Measurements from ENCODE around the gene EGFL7. TPM values are rescaled to one million over a fixed set of nuclear protein-coding genes. Genes with fewer than 3 reads are reported as not detected.
A peak's percentile ranks its signal among the peaks of the same experiment; 100 is the strongest.

Gene EGFL7
- total and polyA plus RNA-seq, 10 donors, result 132 to 522 (median 187) TPM

- peak overlapping the region in 6 of 8 donors; percentile 20 to 65 (median 30) for H3K4me3 ChIP-seq
- H3K27ac ChIP-seq, result peak overlapping the region; percentile 64 to 86 (median 82)
- no peaks in the 10 kb centered on the region for H3K9me3 ChIP-seq
- H3K36me3 ChIP-seq, result no peaks in the 10 kb centered on the region
- TF ChIP-seq POLR2AphosphoS5 (IDR thresholded peaks at IDR 0.05), result peak; percentile 73 to 85 (median 79)
- peak; percentile 77 to 95 (median 93) for TF ChIP-seq CTCF (IDR thresholded peaks at IDR 0.05 in 8 of 11, conservative IDR thresholded peaks at IDR 0.05 in 3 of 11)
- no peak for TF ChIP-seq POLR2A (IDR thresholded peaks at IDR 0.05)
- peaks cover 22 to 95% (median 62%) of the 10 kb centered on the region in 6 donors for H3K4me1 ChIP-seq
- WGBS, 5 donors, result 2 to 14% (median 4%) methylated on average over 17 to 30 of the region's 30 CpGs
- H3K27me3 ChIP-seq (replicated peaks in 1 of 7), result peaks cover 0 to 76% (median 21%) of the 10 kb centered on the region in 7 donors
- DNase-seq, result peak; percentile 96
- intact Hi-C loops (cut with DNase I; ENCODE audit: low total_unique reads), result no loop called here
These were observed 17.9 kb upstream of the EGFL7 start for GRCh38 chr9:136644593-136645351.

- H3K36me3 ChIP-seq, result no peaks in the 10 kb centered on the region
- H3K4me3 ChIP-seq, result peak overlapping the region in 6 of 8 donors; percentile 23 to 65 (median 29)
- peaks cover 22 to 97% (median 65%) of the 10 kb centered on the region in 6 donors for H3K4me1 ChIP-seq
- H3K27me3 ChIP-seq (replicated peaks in 1 of 7), result peaks cover 0 to 72% (median 21%) of the 10 kb centered on the region in 7 donors
- H3K27ac ChIP-seq, result peak overlapping the region; percentile 64 to 86 (median 82)
- intact Hi-C loops (cut with DNase I; ENCODE audit: low total_unique reads), result no loop called here
- DNase-seq, result no peak
- no peaks in the 10 kb centered on the region for H3K9me3 ChIP-seq
- TF ChIP-seq POLR2A (IDR thresholded peaks at IDR 0.05) (no peak), CTCF (IDR thresholded peaks at IDR 0.05 in 8 of 11, conservative IDR thresholded peaks at IDR 0.05 in 3 of 11) (no peak), POLR2AphosphoS5 (IDR thresholded peaks at IDR 0.05) (no peak)
- 29 to 37% (median 31%) methylated on average over 8 to 18 of the region's 18 CpGs for WGBS, 5 donors
These were observed 17.3 kb upstream of the EGFL7 start for GRCh38 chr9:136645352-136645902.

- peak; percentile 89 for DNase-seq
- WGBS, 5 donors, result 15 to 25% (median 20%) methylated on average over 3 to 40 of the region's 40 CpGs
- intact Hi-C loops (cut with DNase I; ENCODE audit: low total_unique reads), result no loop called here
These were observed 16.6 kb upstream of the EGFL7 start for GRCh38 chr9:136645903-136646754.

More at GRCh38 chr9:136645903-136646754, 16.6 kb upstream of the EGFL7 start:
- Histone ChIP-seq H3K9me3 (no peaks in the 10 kb centered on the region), H3K27ac (peak overlapping the region; percentile 57 to 86 (median 82)), H3K4me3 (peak overlapping the region in 7 of 8 donors; percentile 23 to 65 (median 28)), H3K36me3 (no peaks in the 10 kb centered on the region), H3K4me1 (peaks cover 22 to 97% (median 66%) of the 10 kb centered on the region in 6 donors), H3K27me3 (replicated peaks in 1 of 7) (peaks cover 0 to 65% (median 21%) of the 10 kb centered on the region in 7 donors)
- TF ChIP-seq CTCF (IDR thresholded peaks at IDR 0.05 in 8 of 11, conservative IDR thresholded peaks at IDR 0.05 in 3 of 11) (peak in 8 of 11 experiments; percentile 5 to 52 (median 22)), POLR2A (IDR thresholded peaks at IDR 0.05) (no peak), POLR2AphosphoS5 (IDR thresholded peaks at IDR 0.05) (peak; percentile 95 to 97 (median 96))
